CD4-positive, CD25-positive, alpha-beta regulatory T cell (primary cell): ENCODE measurements around the gene AK2. TPM values are rescaled to one million over a fixed set of nuclear protein-coding genes. Genes with fewer than 3 reads are reported as not detected.
"Not testable (repeated sequence)": the region's sequence is repeated elsewhere in the genome, so short reads cannot be mapped to it uniquely, and the experiment has no call there.

Experiments used
- ATAC-seq, 2 donors: fragments of 150-1000 bp; cut with Tn5 transposase; one replicate each; pipeline ENCODE4 v1.10.0; 2021; ENCODE audit warnings: low read depth in 2 of 2, moderate number of reproducible peaks in 2 of 2, moderate library complexity in 1 of 2
- DNase-seq, 3 donors: peaks; one replicate each; pipeline versions ENCODE4 v3.0.0 to v3.0.0-alpha.2; 2012 to 2022; ENCODE audit warnings: mixed read lengths in 1 of 3
- H3K27ac ChIP-seq: one replicate; pipeline ENCODE4 v1.7.0; 2013; ENCODE audit warnings: mild to moderate bottlenecking, low read length; ENCODE audit not compliant: insufficient read depth, poor library complexity, severe bottlenecking
- H3K27me3 ChIP-seq: one replicate; pipeline ENCODE4 v1.7.0; 2013; ENCODE audit warnings: low read length; ENCODE audit not compliant: control insufficient read depth, insufficient read depth
- H3K36me3 ChIP-seq: one replicate; pipeline ENCODE4 v1.7.0; 2013; ENCODE audit warnings: mild to moderate bottlenecking, low read length, moderate library complexity; ENCODE audit not compliant: control insufficient read depth, insufficient read depth
- H3K4me1 ChIP-seq: 2 replicates; pipeline ENCODE4 v1.7.0; 2013; ENCODE audit warnings: mild to moderate bottlenecking, low read length; ENCODE audit not compliant: insufficient read depth, control insufficient read depth, poor library complexity, severe bottlenecking
- H3K4me3 ChIP-seq: one replicate; pipeline ENCODE4 v1.7.0; 2013; ENCODE audit warnings: low read depth, mild to moderate bottlenecking, low read length, moderate library complexity
- H3K9me3 ChIP-seq, 2 experiments: 1 replicate in 1 of 2; 2 replicates in 1 of 2; pipeline ENCODE4 v1.7.0; 2013; ENCODE audit warnings: low read length in 2 of 2, mild to moderate bottlenecking in 1 of 2, moderate library complexity in 1 of 2; ENCODE audit not compliant: control insufficient read depth in 2 of 2
- H3K27ac Mint-ChIP-seq, 3 donors: one replicate each; pipeline ENCODE4 v1.8.0; 2020 to 2022; ENCODE audit warnings: mild to moderate bottlenecking in 3 of 3, mixed read lengths in 3 of 3, moderate library complexity in 2 of 3
- H3K27me3 Mint-ChIP-seq: one replicate; pipeline ENCODE4 v1.8.0; 2022; ENCODE audit warnings: mild to moderate bottlenecking, mixed read lengths
- H3K36me3 Mint-ChIP-seq: one replicate; pipeline ENCODE4 v1.8.0; 2020; ENCODE audit warnings: mixed read lengths
- H3K4me1 Mint-ChIP-seq, 4 donors: one replicate each; pipeline ENCODE4 v1.8.0; 2020 to 2022; ENCODE audit warnings: mixed read lengths in 4 of 4, mild to moderate bottlenecking in 1 of 4
- H3K4me3 Mint-ChIP-seq, 4 donors: one replicate each; pipeline ENCODE4 v1.8.0; 2020 to 2022; ENCODE audit warnings: mild to moderate bottlenecking in 4 of 4, mixed read lengths in 4 of 4, moderate library complexity in 3 of 4
- H3K9me3 Mint-ChIP-seq, 7 donors: one replicate each; pipeline ENCODE4 v1.8.0; 2020 to 2022; ENCODE audit warnings: mixed read lengths in 7 of 7, mild to moderate bottlenecking in 3 of 7, moderate library complexity in 2 of 7
- polyA plus RNA-seq, 4 donors: library from polyadenylated mRNA; unstranded; fragments of 300-500 nt; fragmentation: Illumina TruSeq; gene quantifications; one replicate each; pipeline ENCODE4 v1.2.3, GENCODE V29; 2021
- total RNA-seq: library from RNA; stranded (reverse); gene quantifications from one replicate; pipeline ENCODE4 v1.2.3, GENCODE V29; 2022

Gene AK2
- total and polyA plus RNA-seq, 5 donors from 2014 or later, result 55.3 to 122 (median 114) TPM

DNA sequence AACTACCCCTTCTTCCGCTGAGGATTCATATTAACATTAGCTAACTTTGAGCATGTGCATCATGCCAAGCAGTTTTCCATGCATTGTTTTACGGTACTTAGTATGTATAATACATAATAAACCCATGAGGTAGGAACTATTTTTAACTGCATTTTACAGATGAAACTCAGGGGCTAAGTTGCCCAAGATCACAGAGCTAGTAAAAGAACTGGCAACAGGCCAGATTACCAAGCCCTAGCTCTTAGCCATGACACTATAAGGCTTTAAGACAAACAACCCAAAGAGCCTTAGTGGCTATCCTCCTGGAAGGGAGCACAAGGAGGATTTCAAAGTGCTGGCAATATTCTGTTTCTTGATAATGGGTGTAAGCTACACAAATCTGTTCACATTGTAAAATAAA is 6.1 kb downstream of the AK2 start:
- Histone ChIP-seq H3K27ac (no peak overlapping the region), H3K36me3 (peaks cover 28% of the 10 kb centered on the region), H3K4me1 (peaks cover 11% of the 10 kb centered on the region), H3K4me3 (no peak overlapping the region), H3K9me3 (no peaks in the 10 kb centered on the region), H3K27me3 (no peaks in the 10 kb centered on the region)
- Mint-ChIP-seq H3K36me3 (peaks cover 25% of the 10 kb centered on the region), H3K27me3 (no peaks in the 10 kb centered on the region), H3K4me1 (peaks cover 23 to 79% (median 57%) of the 10 kb centered on the region in 4 donors), H3K4me3 (no peak overlapping the region), H3K27ac (peak overlapping the region in 1 of 3 donors; percentile 1), H3K9me3 (peaks cover 0 to 1% (median 0%) of the 10 kb centered on the region in 7 donors)
- ATAC-seq (no peak), DNase-seq (no peak)

DNA sequence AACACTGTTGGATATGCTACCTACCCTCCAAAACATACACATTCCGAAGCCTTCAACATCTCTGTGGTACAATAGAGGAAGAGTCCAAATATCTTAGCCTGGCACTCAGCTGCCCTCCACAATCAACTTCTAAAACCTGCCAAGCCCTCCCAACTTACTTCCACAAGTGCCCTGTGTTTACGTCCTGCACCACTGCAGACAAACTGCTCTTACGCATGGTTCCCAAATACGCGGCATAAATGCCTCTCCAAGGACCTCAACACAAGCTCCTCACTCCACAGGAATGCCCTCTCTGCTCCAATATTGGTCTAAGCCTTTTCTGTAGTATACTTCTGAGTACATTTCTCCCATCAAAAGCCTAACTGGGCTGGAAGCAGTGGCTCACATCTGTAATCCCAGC is 6.8 kb downstream of the AK2 start:
- no peak overlapping the region for H3K27ac ChIP-seq
- DNase-seq (no peak), ATAC-seq (no peak)
- H3K27ac Mint-ChIP-seq, result peak overlapping the region in 1 of 3 donors; percentile 61
- H3K27me3 Mint-ChIP-seq, result no peaks in the 10 kb centered on the region
- peaks cover 28% of the 10 kb centered on the region for H3K36me3 ChIP-seq
- H3K36me3 Mint-ChIP-seq, result peaks cover 25% of the 10 kb centered on the region
- H3K9me3 ChIP-seq, result no peaks in the 10 kb centered on the region
- peaks cover 0 to 1% (median 0%) of the 10 kb centered on the region in 7 donors for H3K9me3 Mint-ChIP-seq
- H3K4me3 Mint-ChIP-seq, result peak overlapping the region in 1 of 4 donors; percentile 27
- peaks cover 9% of the 10 kb centered on the region for H3K4me1 ChIP-seq
- H3K27me3 ChIP-seq, result no peaks in the 10 kb centered on the region
- H3K4me3 ChIP-seq, result no peak overlapping the region
- peaks cover 24 to 79% (median 57%) of the 10 kb centered on the region in 4 donors for H3K4me1 Mint-ChIP-seq

DNA sequence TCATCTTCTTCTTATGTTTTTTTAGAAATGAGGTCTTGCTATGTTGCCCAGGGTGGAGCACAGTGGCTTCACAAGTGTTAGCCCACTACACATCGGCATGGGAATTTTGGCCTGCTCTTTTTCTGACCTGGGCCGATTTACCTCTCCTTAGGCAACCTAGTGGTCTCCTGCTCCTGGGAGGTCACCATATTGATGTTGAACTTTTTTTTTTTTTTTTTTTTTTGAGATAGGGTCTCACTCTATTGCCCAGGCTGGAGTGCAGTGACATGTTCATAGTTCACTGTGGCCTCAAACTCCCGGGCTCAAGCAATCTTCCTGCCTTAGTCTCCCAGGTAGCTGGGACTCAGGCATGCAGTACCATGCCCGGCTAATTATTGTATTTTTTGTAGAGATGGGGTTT is 7.5 kb downstream of the AK2 start:
- DNase-seq, result no peak
- no peaks in the 10 kb centered on the region for H3K27me3 Mint-ChIP-seq
- no peaks in the 10 kb centered on the region for H3K27me3 ChIP-seq
- no peak overlapping the region for H3K4me3 ChIP-seq
- no peak overlapping the region for H3K4me3 Mint-ChIP-seq
- H3K27ac ChIP-seq, result no peak overlapping the region
- peak overlapping the region in 2 of 3 donors; percentile 4 to 22 for H3K27ac Mint-ChIP-seq
- no peaks in the 10 kb centered on the region for H3K9me3 ChIP-seq
- H3K36me3 ChIP-seq, result peaks cover 28% of the 10 kb centered on the region
- H3K36me3 Mint-ChIP-seq, result peaks cover 25% of the 10 kb centered on the region
- H3K9me3 Mint-ChIP-seq, result peaks cover 0 to 1% (median 0%) of the 10 kb centered on the region in 7 donors
- peaks cover 28 to 77% (median 54%) of the 10 kb centered on the region in 4 donors for H3K4me1 Mint-ChIP-seq
- ATAC-seq, result no peak
- H3K4me1 ChIP-seq, result peaks cover 4% of the 10 kb centered on the region

DNA sequence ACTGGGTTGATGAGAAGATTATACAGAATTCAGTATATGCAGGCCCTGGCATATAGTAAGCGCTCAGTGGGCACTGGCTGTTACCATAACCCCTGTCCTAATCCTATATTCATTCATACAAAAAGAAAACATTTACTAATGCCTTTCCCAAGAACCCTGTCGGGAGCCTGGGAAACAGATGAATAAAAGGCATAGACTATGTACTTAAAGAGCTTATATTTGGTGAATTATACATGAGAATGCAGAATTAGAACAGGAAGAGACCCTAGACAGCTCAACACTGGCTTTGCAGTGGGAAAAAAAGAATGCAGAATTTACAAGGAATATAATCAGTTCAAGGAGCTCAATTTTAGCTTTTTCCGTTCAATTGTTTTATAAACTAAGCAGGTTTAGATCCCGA is 10.9 kb downstream of the AK2 start:
- Histone ChIP-seq H3K9me3 (no peaks in the 10 kb centered on the region), H3K36me3 (peaks cover 47% of the 10 kb centered on the region), H3K27me3 (no peaks in the 10 kb centered on the region), H3K4me1 (peaks cover 4% of the 10 kb centered on the region), H3K27ac (no peak overlapping the region), H3K4me3 (no peak overlapping the region)
- H3K36me3 Mint-ChIP-seq, result peaks cover 32% of the 10 kb centered on the region
- DNase-seq, result no peak
- H3K4me3 Mint-ChIP-seq, result no peak overlapping the region
- no peaks in the 10 kb centered on the region for H3K27me3 Mint-ChIP-seq
- peaks cover 0 to 1% (median 0%) of the 10 kb centered on the region in 7 donors for H3K9me3 Mint-ChIP-seq
- peak overlapping the region in 1 of 3 donors; percentile 28 for H3K27ac Mint-ChIP-seq
- ATAC-seq, result no peak
- H3K4me1 Mint-ChIP-seq, result peaks cover 11 to 47% (median 39%) of the 10 kb centered on the region in 4 donors

- ATAC-seq (peak in 1 of 2 donors; percentile 14), DNase-seq (no peak)
- H3K27ac Mint-ChIP-seq, result peak overlapping the region in 1 of 3 donors; percentile 62
- peaks cover 4% of the 10 kb centered on the region for H3K4me1 ChIP-seq
- H3K27me3 ChIP-seq, result no peaks in the 10 kb centered on the region
- H3K4me1 Mint-ChIP-seq, result peaks cover 11 to 43% (median 35%) of the 10 kb centered on the region in 4 donors
- H3K9me3 ChIP-seq, result no peaks in the 10 kb centered on the region
- peaks cover 0 to 1% (median 0%) of the 10 kb centered on the region in 7 donors for H3K9me3 Mint-ChIP-seq
- H3K4me3 Mint-ChIP-seq, result no peak overlapping the region
- H3K36me3 Mint-ChIP-seq, result peaks cover 32% of the 10 kb centered on the region
- no peak overlapping the region for H3K4me3 ChIP-seq
- no peaks in the 10 kb centered on the region for H3K27me3 Mint-ChIP-seq
- H3K27ac ChIP-seq, result no peak overlapping the region
- H3K36me3 ChIP-seq, result peaks cover 47% of the 10 kb centered on the region
These were observed 11.5 kb downstream of the AK2 start for GRCh38 chr1:33025180-33025569.

DNA sequence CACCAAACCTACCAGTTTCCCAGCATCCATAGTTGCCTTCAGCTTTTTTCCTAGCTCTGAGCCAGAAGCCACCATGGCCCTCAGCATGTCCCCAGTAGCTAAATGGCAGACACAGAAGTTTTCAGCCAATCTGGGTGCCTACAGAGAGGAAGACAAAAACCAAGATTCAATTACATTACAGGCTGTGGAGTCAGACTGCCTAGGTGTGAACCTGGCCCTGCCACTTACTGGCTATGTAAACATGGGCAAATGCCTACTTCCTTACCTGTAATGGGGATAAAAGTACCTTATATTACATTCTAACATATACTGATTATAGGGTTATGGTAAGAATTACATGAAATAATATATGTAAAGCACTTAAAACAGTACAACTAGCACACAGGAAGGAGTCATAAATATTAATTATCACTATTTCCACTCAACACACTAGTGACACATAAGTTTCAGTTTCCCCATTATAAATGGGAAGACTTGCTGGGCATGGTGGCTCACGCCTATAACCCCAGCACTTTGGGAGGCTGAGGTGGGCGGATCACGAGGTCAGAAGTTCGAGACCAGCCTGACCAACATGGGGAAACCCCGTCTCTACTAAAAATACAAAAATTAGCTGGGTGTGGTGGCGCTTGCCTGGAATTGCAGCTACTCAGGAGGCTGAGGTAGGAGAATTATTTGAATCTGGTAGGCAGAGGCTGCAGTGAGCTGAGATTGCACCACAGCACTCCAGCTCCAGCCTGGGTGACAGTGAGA is 12.1 kb downstream of the AK2 start:
- H3K36me3 ChIP-seq, result peaks cover 48% of the 10 kb centered on the region
- not testable (repeated sequence) for H3K4me3 ChIP-seq, DNase-seq, H3K27me3 Mint-ChIP-seq, H3K27ac ChIP-seq, H3K9me3 Mint-ChIP-seq, ATAC-seq, H3K9me3 ChIP-seq, H3K4me1 ChIP-seq, H3K27me3 ChIP-seq
- peak overlapping the region; percentile 59 to 63 (median 62) for H3K27ac Mint-ChIP-seq
- peaks cover 29% of the 10 kb centered on the region for H3K36me3 Mint-ChIP-seq
- peak overlapping the region in 2 of 4 donors; percentile 17 to 21 for H3K4me3 Mint-ChIP-seq
- H3K4me1 Mint-ChIP-seq, result peaks cover 11 to 37% (median 29%) of the 10 kb centered on the region in 4 donors

GRCh38 chr1:33022650-33023200 is 14.0 kb downstream of the AK2 start:
- Mint-ChIP-seq H3K4me3 (no peak overlapping the region), H3K9me3 (no peaks in the 10 kb centered on the region), H3K36me3 (peaks cover 42% of the 10 kb centered on the region), H3K4me1 (peaks cover 11 to 27% (median 18%) of the 10 kb centered on the region in 4 donors), H3K27ac (peak overlapping the region in 1 of 3 donors; percentile 8), H3K27me3 (no peaks in the 10 kb centered on the region)
- H3K36me3 ChIP-seq, result peaks cover 57% of the 10 kb centered on the region
- no peaks in the 10 kb centered on the region for H3K9me3 ChIP-seq
- H3K4me3 ChIP-seq, result no peak overlapping the region
- peaks cover 4% of the 10 kb centered on the region for H3K4me1 ChIP-seq
- DNase-seq (no peak), ATAC-seq (no peak)
- no peaks in the 10 kb centered on the region for H3K27me3 ChIP-seq
- H3K27ac ChIP-seq, result no peak overlapping the region
